Forelimb muscle (tissue), 1 donor: Measurements from ENCODE around the gene RFX3. TPM values are rescaled to one million over a fixed set of nuclear protein-coding genes. Genes with fewer than 3 reads are reported as not detected.

Source experiments
- DNase-seq: peaks from one replicate; pipeline ENCODE4 v3.0.0-alpha.2; 2013; ENCODE audit warnings: low read depth
- polyA plus RNA-seq: library from polyadenylated mRNA; unstranded; fragments of 120-200 nt; gene quantifications from one replicate; pipeline ENCODE4 v1.2.1, GENCODE V29; 2013; ENCODE audit not compliant: insufficient read length

RFX3 gene
- polyA plus RNA-seq, 1 donor: 5.2 TPM

- no peak for DNase-seq
Measured at GRCh38 chr9:3514786-3515185, 11.0 kb downstream of the RFX3 start.

- DNase-seq: no peak
Measured at GRCh38 chr9:3513265-3513818, 12.5 kb downstream of the RFX3 start.

- DNase-seq: no peak
Measured at GRCh38 chr9:3511551-3511950, 14.2 kb downstream of the RFX3 start.

GRCh38 chr9:3510796-3511195 is 15.0 kb downstream of the RFX3 start:
- no peak for DNase-seq

GRCh38 chr9:3509926-3510325 is 15.9 kb downstream of the RFX3 start:
- DNase-seq: no peak

GRCh38 chr9:3508521-3509291 is 17.1 kb downstream of the RFX3 start:
- DNase-seq: no peak

- DNase-seq: no peak
Measured at GRCh38 chr9:3508078-3508431, 17.7 kb downstream of the RFX3 start.

- DNase-seq: no peak
Measured at GRCh38 chr9:3507395-3508077, 18.3 kb downstream of the RFX3 start.

GRCh38 chr9:3506164-3506563 is 19.6 kb downstream of the RFX3 start:
- no peak for DNase-seq

GRCh38 chr9:3502560-3503398 is 23.0 kb downstream of the RFX3 start:
- DNase-seq: no peak

GRCh38 chr9:3500044-3500443 is 25.8 kb downstream of the RFX3 start:
- DNase-seq: no peak

- DNase-seq: no peak
Measured at GRCh38 chr9:3498691-3499090, 27.1 kb downstream of the RFX3 start.

GRCh38 chr9:3497857-3498256 is 27.9 kb downstream of the RFX3 start:
- DNase-seq: no peak

GRCh38 chr9:3497401-3497800 is 28.4 kb downstream of the RFX3 start:
- no peak for DNase-seq

- no peak for DNase-seq
Measured at GRCh38 chr9:3495855-3496254, 29.9 kb downstream of the RFX3 start.

GRCh38 chr9:3492214-3492613 is 33.6 kb downstream of the RFX3 start:
- no peak for DNase-seq

- DNase-seq: no peak
Measured at GRCh38 chr9:3491450-3491849, 34.4 kb downstream of the RFX3 start.

GRCh38 chr9:3490957-3491356 is 34.8 kb downstream of the RFX3 start:
- DNase-seq: no peak

- no peak for DNase-seq
Measured at GRCh38 chr9:3482578-3482977, 43.2 kb downstream of the RFX3 start.

- no peak for DNase-seq
Measured at GRCh38 chr9:3480353-3480655, 45.5 kb downstream of the RFX3 start.

GRCh38 chr9:3479514-3480352 is 46.1 kb downstream of the RFX3 start:
- no peak for DNase-seq

- no peak for DNase-seq
Measured at GRCh38 chr9:3478549-3478953, 47.2 kb downstream of the RFX3 start.
